ENCODE measurements around the gene VCL. TPM values are rescaled to one million over a fixed set of nuclear protein-coding genes. Genes with fewer than 3 reads are reported as not detected.
A peak's percentile ranks its signal among the peaks of the same experiment; 100 is the strongest.

The VCL gene
- total and polyA plus RNA-seq, 9 of the 15 experiments (the other 6 are each of a cell fraction or from before 2014, with no cell fraction given) = 29.8 to 186 (median 76.4) TPM

- TF ChIP-seq ZNF277 (CRISPR knock-in tag; IDR thresholded peaks at IDR 0.05; ENCODE audit: borderline replicate concordance) = no peak
- TF ChIP-seq GABPA (tag; conservative IDR thresholded peaks at IDR 0.05; ENCODE audit: low read depth) = peak; percentile 17; the same call in 1 of the 2 replicates
- TF ChIP-seq MED1 (CRISPR knock-in tag; IDR thresholded peaks at IDR 0.05; ENCODE audit: borderline replicate concordance) = no peak
- TF ChIP-seq IRF2 (CRISPR knock-in tag; IDR thresholded peaks at IDR 0.05) = no peak
- TF ChIP-seq AFF4 (CRISPR knock-in tag; IDR thresholded peaks at IDR 0.05) = no peak; the same call in 1 of the 2 replicates
- TF ChIP-seq SRF (CRISPR knock-in tag; IDR thresholded peaks at IDR 0.05) = peak; percentile 94 to 99
- TF ChIP-seq ZNF175 (CRISPR knock-in tag; IDR thresholded peaks at IDR 0.05; ENCODE audit: low read depth) = peak; percentile 75
- TF ChIP-seq YBX1 (IDR thresholded peaks at IDR 0.05) = no peak
- TF ChIP-seq ZNF717 (CRISPR knock-in tag; IDR thresholded peaks at IDR 0.05) = no peak
- no peak for TF ChIP-seq BRCA1 (IDR thresholded peaks at IDR 0.05)
- no peak for TF ChIP-seq BRCA1 (CRISPR knock-in tag; IDR thresholded peaks at IDR 0.05)
- TF ChIP-seq ATF3 (IDR thresholded peaks at IDR 0.05) = peak; percentile 96
- TF ChIP-seq ATF3 (CRISPR knock-in tag; conservative IDR thresholded peaks at IDR 0.05) = peak; percentile 82; the same call in 1 of the 2 replicates
- no peak for TF ChIP-seq SIRT6 (IDR thresholded peaks at IDR 0.05; ENCODE audit: low read depth, low read length)
- no peak for TF ChIP-seq HDAC6 (IDR thresholded peaks at IDR 0.05; ENCODE audit: low read depth, low read length)
- no peak for TF ChIP-seq XRCC4 (IDR thresholded peaks at IDR 0.05; ENCODE audit: extremely low read depth, insufficient read depth, insufficient read length)
- TF ChIP-seq PHF20 (IDR thresholded peaks at IDR 0.05; ENCODE audit: partially characterized antibody) = no peak
- TF ChIP-seq ID3 (CRISPR knock-in tag; IDR thresholded peaks at IDR 0.05) = no peak
- no peak for TF ChIP-seq ID3 (tag; IDR thresholded peaks at IDR 0.05)
- TF ChIP-seq ELF4 (CRISPR knock-in tag; IDR thresholded peaks at IDR 0.05) = no peak; the same call in 1 of the 2 replicates
These were observed 23.5 kb downstream of the VCL start (continued) for GRCh38 chr10:74021248-74022055.

Data from K562 (cell line).